ENCODE data around the gene PHF2.
"Not testable (repeated sequence)": the region's sequence is repeated elsewhere in the genome, so short reads cannot be mapped to it uniquely, and the experiment has no call there.

PHF2 gene

DNA sequence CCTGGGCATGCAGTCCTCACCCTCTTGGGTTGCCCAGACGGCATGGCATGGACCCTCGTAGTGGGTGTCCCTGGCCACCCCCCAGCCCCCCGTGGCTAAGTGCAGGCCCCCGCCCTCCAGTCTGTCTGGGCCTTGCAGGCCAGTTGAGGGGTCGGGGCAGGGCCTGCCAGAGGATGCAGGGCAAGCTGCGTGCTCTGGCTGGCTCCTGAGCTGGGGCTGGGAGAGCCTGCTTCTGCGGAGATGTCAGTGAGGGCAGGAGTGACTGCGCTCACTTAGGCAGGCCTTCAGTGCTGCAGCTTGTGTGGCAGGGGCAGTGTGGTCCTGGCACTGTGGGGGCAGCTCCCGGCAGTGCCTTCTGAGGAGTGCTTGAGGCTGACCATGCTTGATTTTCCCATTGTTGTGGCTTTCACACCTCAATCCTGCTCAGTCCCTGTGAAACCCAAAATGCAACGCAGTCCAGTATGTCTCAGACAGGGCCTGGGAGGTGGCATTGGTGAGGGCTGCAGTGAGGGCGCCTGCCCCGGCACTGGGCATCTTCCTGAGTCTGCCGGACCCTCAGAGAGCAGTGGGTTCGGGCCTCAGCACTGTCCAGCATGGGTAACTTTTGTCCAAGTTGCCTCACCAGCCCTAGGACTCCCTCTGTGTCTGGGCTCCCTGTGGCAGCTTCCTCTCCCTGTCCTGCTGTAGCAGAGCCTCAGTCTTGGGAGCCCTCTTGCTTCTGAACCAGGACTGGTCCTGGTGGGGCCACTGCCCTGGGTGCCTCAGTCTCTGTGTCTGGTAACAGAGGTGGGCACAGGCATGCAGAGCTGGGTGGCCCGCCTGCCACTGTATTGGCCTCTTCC is 93.0 kb downstream of the PHF2 start:
- no peak for DNase-seq

DNA sequence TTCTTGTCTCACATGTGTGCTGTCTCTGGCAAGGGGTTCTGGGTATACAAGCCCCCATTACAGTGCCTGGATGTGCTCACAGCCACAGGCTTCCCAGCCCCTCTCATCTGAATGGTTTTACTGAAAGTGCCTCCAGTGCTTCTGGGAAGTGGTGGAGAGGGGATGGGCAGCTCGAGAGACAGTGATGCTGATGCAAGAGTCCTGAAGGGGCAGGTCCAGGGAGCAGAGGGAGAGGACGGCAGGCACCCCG is 93.5 kb downstream of the PHF2 start:
- DNase-seq: no peak

DNA sequence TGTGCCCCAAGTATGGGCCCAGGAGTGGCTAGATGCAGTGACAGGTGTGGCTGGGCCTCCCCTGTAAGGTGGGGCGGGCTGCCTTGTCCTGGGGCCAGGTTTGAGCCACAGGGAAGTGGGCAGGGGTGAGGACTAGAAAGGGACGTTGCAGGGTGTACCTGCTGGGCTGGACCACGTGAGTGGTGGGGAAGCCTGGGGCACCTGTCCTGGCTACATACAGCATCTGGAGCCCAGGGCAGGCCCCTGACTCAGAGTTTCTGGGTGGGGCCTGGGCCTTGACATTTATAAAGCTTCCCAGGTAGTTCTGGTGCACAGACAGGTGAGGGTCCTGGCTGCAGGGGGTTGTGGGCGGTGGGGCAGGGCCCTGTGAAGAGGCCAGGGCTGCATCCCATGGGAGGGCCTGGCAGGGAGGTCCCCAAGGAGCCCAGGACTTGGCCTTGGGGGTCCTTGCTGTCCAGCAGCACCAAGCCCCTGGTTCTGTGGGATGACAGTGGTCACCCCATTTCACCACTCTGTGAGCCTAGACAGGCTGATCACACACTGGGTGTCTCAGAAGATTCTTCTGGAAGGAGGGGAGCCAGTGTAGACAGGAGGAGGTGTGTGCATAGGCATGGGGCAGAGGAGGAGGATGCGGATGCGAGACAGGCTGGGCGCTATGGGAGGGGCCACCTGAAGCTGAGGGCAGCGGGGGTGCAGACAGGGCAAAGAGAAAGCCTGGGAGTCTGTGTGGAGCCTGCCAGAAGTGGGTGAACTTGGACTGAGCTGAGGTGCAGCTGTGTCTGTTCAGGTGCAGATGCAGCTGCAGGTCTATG is 94.0 kb downstream of the PHF2 start:
- peak; percentile 9 to 19 for DNase-seq

DNA sequence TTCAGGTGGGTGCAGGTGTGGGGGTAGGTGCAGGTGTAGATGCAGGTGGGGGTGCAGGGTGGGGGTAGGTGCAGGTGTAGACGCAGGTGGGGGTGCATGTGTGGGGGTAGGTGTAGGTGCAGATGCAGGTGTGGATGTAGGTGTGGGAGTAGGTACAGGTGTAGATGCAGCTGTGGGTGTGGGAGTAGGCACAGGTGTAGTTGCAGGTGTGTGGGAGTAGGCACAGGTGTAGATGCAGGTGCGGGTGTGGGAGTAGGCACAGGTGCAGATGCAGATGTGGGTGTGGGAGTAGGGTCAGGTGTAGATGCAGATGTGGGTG is 94.6 kb downstream of the PHF2 start:
- no peak for DNase-seq

DNA sequence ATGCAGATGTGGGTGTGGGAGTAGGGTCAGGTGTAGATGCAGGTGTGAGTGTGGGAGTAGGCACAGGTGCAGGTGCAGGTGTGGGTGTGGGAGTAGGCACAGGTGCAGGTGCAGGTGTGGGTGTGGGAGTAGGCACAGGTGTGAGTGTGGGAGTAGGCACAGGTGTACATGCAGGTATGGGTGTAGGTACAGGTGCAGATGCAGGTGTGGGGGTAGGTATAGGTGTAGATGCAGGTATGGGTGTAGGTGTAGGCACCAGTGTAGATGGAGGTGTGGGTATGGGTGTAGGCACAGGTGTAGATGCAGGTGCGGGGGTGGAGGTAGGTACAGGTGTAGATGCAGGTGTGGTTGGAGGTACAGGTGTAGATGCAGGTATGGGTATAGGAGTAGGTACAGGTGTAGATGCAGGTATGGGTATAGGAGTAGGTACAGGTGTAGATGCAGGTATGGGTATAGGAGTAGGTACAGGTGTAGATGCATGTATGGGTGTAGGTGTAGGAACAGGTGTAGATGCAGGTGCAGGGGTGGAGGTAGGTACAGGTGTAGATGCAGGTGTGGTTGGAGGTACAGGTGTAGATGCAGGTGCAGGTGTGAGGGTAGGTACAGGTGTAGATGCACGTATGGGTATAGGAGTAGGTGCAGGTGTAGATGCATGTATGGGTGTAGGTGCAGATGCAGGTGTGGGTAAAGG is 96.1 kb downstream of the PHF2 start:
- not testable (repeated sequence) for DNase-seq

DNA sequence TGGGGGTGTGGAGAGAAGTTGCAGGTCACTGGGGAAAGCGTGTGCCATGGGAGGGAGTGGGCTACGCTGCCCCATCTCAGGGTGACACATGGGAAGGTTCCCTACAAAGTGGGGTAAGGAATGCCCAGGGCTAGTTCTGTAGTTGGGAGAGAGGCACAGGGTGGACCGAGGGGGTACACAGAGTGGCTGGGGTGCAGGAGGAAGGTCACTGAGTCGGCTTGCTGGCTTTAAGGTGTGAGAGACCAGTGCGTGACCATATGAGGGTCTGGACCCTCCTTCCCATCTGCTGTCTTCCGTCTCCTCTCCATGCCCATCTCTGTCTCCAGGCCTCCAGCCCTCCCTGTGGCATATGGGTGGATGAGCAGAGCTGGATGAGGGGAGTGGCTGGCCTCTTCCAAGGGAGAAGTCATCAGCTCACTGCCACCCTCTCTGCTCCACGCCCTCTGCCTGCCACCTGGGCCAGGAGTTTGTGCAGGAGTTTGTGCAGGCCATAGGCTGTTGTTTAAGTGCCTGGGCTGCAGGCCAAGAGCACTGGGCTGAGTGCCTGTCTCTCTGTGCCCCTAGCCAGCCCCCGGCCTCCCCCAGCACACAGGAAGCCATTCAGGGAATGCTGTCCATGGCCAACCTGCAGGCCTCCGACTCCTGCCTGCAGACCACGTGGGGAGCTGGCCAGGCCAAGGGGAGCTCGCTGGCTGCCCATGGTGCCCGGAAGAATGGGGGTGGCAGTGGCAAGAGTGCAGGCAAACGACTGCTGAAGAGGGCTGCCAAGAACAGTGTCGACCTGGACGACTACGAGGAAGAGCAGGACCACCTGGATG is 96.8 kb downstream of the PHF2 start:
- DNase-seq: no peak

DNA sequence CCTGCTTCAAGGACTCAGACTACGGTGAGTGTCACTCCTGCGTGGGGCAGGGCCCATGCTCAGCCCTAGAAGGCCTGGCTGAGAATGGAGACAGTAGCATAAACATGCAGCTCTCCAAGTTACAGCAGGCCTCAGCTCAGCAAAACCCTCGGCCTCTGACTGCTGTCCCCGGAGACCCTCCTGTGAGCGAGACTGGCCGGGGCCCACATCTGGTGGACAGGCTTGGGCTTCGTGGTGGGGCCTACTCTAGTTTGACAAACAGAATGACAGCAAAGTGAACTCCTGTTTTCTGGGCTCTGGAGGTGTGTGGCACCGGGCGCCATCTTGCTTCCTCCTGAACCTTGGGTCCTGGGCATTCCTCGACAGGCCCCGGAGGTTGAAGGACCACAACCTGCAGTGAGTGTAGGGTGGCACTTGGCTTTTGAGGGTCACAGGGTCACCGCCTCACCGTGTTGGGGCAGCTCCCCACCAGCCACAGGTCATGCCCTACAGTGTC is 97.5 kb downstream of the PHF2 start:
- DNase-seq: no peak

DNA sequence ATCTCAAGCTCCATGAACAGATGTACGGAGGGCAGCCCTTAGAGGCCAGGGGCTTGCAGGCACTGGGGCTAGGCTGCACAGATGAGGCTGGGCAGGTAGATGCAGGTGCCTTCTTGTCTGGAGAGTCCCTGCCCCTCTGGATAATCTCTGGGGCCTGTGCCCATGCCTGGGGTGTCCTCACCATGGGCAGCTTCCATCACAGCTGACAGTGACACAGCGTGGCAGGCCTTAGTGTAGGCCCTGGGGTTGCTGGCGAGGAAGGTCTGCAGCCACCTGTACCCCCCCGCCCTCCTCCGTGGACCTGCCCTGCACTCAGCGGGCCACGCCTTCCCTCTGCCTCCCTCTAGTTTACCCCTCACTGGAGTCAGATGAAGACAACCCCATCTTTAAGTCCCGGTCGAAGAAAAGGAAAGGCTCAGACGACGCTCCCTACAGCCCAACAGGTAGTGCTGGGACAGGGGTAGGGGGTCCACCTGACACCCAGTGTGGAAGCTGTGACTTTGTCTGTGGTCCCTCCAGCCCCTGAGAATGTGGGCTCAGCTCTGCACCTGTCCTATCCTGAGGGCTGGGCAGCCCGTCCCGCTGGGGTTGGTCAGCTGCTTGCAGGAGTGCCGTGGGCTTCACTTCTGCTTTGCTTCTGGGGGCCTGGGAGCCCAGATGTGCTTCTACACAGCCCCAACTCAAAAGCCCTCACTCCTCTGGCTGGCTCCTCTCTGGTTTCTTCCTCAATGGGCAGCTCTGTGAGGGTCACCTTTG is 98.4 kb downstream of the PHF2 start:
- no peak for DNase-seq

DNA sequence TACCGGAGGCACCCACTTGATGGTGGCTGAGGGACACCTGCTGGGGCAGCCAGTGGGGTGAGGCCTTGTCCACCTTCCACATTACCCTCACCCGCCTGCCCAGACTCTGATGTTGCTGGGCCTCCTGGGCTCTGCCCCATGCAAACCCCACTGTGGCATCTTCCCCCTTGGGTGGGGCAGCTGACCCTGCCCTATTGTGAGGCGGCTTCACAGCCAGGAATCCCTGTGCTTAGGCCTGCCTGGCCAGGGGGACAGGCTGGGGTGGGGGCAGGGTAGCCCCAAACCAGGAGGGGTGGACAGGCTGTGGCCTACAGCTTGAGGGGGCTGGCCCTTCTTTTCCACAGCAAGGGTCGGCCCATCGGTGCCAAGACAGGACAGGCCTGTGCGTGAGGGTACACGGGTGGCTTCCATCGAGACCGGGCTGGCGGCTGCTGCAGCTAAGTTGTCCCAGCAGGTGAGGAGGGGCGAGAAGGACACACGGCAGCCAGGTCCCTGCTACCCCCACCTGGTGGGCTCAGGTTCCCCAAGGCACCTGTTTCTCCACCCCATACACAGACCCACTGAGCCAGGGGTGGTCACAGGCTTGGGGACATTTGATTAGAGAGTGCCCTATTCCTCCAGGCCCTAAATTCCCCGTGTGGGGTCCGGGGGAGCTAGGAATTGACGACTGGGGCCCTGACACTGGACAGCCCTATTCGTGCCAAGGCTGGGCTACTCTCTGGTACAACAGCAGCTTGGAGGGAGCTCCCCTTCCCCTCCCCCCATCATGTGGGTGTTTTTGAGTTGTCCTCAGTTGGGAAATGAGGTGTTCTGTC is 99.2 kb downstream of the PHF2 start:
- no peak for DNase-seq

DNA sequence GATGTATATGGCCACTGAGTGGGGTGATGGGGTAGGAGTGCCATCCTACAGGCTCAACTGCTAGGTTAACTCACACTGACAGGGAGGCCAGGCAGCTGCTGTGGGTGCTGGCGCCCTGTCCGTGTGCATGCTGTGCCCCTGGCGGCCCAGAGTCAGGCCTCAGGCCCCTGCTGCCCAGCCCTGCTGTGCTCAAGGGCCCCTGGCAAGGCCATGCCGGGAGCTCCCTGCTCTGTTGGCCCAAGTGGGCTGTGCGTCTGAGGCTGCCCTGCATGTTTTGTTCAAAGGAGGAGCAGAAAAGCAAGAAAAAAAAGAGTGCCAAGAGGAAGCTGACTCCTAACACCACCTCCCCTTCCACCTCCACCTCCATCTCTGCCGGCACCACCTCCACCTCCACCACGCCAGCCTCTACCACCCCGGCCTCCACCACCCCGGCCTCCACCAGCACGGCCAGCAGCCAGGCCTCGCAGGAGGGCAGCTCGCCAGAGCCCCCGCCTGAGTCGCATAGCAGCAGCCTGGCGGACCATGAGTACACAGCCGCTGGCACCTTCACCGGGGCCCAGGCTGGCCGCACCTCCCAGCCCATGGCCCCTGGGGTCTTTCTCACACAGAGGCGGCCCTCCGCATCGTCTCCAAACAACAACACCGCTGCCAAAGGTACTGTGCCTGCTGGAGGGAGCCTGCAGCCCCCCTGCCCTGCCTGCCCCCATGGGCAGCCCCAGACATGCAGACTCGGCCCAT is 100.1 kb downstream of the PHF2 start:
- DNase-seq: no peak

DNA sequence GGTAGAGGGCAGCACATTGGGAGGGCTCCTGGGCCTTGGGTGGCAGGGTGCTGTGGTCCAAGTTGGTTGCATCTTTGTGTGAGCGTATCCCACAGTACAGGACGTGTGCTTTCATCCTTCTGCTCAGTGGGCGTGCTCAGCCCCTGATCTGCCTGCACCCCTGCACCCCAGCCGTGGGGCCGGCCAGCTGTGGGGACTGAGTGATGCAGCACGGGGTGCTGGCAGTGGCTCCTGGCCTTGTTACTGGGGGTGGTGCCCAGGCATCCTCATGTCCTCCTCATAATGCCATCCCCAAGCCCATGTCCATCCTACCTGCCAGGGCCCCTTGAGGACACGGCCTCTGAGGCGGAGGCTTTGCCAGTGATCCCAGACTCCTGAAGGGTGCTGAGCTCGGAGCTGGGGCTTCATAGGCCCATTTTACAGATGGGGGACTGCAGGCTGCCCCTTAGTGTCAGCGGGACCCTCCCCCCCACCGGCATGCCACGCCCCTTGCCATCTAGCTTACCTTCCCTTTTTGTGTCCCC is 100.7 kb downstream of the PHF2 start:
- DNase-seq: no peak

DNA sequence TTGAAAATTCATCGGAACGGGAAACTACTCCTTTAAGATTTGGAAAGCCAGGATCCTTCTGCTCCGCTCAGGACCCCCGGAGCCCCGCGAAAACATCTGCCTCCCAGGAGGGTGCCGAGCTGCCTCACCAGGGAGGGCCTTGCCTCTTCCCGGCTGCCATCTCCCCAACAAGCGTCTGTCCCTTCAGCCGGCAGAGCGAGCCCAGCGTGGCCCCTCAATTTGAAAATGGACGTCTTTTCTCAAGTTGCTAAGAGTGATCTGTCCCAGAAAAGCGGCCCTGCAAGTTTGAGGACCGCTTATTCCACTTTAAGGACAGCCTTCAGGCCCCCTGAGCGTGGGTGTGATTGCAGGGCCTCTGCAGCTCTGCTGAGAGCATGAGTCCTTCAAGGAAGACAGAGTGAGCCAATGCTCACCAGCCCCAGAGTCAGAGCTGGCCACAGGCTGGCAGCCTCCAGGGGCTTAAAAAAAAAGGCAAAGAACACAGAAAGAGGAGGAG is 101.3 kb downstream of the PHF2 start:
- no peak for DNase-seq

DNA sequence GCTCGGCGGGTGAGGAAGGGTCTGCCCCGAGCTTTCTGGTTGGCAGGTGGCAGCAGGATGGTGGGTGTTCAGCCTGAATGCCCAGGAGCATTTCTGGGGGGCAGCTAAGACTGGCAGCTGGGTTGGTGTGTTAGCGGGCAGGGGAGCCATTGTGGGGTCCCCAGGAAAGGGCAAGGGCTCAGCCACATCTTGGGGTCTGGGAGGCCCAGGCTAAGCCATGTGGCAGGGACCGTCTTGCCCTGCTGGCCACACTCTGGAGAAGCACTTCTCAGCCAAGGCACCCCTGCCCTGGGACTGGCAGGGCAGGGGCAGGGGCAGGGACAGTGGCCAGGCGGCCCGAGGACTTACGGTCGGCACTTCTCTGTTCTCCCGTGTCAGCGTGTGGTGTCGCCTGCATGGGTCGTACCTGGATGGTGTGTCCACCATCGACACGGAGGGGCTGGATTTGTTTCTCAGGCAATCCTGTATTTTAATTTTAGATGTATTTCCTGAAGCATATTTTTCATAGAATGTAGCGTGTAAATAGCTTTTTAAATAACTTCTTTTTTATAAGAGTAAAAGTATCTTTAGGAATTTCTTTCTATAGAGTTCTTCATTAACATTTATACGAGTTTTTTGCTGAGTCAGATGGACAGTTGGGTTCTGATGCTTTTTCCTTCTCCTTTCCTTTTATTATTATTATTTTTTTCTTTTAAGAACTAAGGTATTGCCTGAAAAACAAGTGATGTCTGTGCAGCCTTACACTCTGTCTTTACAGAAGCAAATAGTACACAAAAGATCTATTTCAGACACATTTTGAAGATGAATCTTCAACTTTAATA is 102.0 kb downstream of the PHF2 start:
- no peak for DNase-seq

DNA sequence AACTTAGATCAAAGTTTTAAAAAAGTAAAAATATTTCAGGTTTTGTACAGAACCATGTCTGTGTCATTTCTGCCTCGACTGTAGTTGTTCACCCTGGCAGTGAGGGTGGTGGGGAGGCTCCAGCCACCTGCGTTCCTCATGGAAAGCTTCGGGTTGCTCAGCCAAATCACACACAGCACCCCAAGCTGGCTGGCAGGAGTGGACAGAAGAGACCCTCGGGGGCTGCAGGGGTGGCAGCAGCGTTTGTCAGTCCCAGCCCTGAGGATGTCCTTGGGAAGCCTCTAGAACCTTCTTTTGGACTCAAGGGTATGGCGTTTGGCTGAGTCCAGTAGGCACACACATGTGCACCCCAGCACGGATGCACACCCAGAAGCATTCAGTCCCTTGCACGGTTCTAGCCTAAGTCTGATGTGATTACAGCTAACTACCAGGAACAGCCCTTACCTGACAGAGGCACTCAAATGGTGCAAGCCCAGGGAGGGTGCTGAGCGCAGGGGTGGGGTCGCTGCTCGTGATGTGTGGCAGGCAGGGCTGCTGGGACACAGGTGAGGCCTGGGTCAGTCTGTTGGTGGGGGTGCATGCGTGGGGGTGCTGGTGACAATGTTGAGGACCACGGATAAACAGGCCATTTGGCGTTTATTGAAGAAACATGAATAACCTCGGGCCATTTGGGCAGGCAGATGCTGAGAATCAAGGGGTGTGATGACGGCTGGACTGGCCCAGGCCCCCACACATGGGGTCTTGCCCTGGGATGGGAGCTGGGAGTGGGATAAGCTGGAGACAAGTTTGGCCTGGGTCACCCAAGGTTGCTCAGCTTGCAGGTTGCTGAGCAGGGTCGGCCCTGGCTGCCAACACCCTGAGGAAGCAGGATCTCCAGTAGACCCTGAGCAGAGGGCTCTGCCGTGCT is 103.4 kb downstream of the PHF2 start:
- no peak for DNase-seq

DNA sequence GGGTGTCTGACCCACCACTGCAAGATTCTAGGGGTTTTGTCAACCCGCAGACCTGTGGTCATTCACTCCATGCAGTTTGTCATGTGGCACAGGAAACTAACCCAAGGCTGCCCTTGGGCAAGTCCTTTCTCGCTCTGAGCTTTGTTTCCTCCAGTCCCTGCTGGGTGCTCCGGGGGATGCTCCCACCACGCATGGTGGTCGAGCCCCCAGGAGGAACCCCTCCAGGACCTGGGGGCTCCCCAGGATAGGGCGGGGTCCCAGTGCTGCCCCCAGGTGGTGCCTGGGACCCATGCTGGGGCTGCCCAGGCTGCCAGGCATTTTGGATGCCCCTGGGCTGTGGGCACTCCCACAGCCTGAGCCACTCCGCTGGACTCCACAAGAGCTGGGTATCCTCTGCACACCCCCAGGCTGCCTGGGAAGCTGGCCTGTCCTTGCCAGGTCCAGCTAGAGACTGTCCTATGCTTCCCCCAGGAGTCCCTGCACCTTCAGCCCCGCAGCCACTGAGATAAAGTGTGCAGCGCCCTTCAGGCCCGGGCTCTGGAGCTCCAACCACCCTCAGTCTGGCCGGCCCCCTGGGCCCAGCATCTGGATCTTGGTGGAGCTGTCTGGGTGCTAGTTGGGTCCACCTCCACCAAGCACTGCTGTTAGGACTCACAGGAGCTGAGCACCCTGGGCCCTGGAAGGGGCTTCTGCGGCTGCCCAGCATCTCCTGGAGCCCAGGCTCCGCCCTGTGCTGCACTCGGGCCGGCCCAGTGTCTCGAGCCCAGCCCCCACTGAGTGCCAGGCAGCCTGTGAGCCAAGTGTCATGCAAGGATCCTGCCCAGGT is 104.3 kb downstream of the PHF2 start:
- DNase-seq: no peak

DNA sequence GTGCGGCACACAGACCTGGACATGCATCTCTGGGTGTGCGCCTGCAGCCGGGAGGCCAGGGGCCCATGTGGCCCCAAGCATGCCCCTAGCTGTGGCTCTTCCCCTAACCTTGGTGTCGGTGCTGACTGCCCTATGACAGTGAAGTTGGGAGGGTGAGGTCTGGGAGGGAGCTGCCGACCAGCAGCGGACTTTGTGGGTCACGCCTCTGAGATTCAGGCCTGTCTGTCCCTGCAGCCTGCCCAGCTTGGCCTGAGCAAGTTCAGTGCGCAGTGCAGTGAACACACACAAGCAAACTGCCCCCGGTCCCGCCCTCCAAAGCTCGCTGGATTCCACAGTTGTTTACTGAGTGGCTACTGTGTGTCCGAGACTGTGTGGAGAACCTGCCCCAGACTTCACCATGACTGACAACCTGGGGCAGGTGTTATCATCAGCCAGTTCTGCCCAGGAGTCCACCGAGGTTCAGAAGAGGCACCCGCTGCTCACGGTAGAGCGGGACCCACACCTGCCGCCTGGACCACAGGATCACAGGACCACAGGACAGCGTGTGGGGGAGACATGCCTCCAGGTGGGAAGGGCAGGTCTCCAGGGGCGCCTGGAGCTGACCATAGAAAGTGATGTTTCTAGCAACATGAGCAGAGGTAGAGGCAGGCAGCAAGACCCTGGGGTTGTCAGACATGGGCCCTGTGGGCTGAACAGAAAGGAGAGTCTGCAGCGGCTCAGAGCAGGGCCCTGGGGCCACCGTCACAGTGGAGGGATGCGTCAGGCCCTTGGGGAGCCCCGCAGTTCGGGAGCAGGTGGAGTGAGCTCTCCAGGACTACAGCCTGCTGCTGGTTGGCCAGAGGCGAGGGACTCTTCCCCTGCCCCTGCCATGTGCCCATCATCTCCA is 105.1 kb downstream of the PHF2 start:
- DNase-seq: no peak

Data from AML-193 (cell line).